Choroid plexus epithelial cell (primary cell): ENCODE data around the gene GPR32.
"Not testable (repeated sequence)": the region's sequence is repeated elsewhere in the genome, so short reads cannot be mapped to it uniquely, and the experiment has no call there.

Experiments
- DNase-seq: peaks from one replicate; pipeline ENCODE4 v3.0.0-alpha.2; 2010; ENCODE audit warnings: low read depth
- H3K4me3 ChIP-seq: 2 replicates; pipeline ENCODE4 v1.5.1; 2011; ENCODE audit warnings: low read depth, mild to moderate bottlenecking, control low read depth, low read length, moderate library complexity
- CTCF ChIP-seq: conservative IDR thresholded peaks from 2 replicates; pipeline ENCODE4 v1.5.1; 2011; ENCODE audit warnings: low read depth, mild to moderate bottlenecking, control low read depth, inconsistent platforms, low read length, moderate library complexity

The GPR32 gene

DNA sequence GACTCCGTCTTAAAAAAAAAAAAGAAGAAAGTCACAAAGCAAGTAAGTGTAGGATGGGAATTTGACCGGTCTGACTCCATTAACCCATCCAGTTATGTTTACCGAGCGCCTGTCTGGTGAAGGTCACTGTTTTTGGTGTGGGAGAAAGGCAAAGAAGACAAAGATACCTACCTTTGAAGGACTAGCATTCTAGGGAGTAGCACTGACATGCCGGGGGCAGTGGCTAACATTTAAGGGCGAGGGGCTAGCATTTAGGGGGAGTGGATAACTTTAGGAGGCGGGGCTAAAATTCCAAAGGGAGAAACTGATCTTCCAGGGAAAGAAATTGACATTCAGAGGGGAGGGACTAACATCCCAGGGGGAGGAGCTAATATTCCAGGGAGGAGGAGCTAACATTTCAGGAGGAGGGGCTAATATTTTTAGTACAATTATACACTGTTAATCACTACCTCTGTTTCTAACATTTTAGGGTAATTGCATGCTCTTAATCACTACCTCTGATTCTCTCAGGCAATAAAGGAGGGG lies 8.7 kb downstream of the GPR32 start:
- no peak overlapping the region for H3K4me3 ChIP-seq
- DNase-seq = no peak
- TF ChIP-seq CTCF = no peak

GRCh38 chr19:50779504-50780457 lies 9.5 kb downstream of the GPR32 start:
- TF ChIP-seq CTCF = no peak
- H3K4me3 ChIP-seq = no peak overlapping the region
- DNase-seq = no peak

- no peak for TF ChIP-seq CTCF
- H3K4me3 ChIP-seq = no peak overlapping the region
- DNase-seq = no peak
Observed at GRCh38 chr19:50780753-50781435, 10.6 kb downstream of the GPR32 start.

- not testable (repeated sequence) for DNase-seq, H3K4me3 ChIP-seq
Observed at GRCh38 chr19:50783848-50784152, 13.5 kb downstream of the GPR32 start.

GRCh38 chr19:50784710-50785109 lies 14.4 kb downstream of the GPR32 start:
- no peak for TF ChIP-seq CTCF
- no peak for DNase-seq
- no peak overlapping the region for H3K4me3 ChIP-seq

- TF ChIP-seq CTCF = no peak
- no peak overlapping the region for H3K4me3 ChIP-seq
- DNase-seq = no peak
Observed at GRCh38 chr19:50785329-50785728, 15.1 kb downstream of the GPR32 start.

DNA sequence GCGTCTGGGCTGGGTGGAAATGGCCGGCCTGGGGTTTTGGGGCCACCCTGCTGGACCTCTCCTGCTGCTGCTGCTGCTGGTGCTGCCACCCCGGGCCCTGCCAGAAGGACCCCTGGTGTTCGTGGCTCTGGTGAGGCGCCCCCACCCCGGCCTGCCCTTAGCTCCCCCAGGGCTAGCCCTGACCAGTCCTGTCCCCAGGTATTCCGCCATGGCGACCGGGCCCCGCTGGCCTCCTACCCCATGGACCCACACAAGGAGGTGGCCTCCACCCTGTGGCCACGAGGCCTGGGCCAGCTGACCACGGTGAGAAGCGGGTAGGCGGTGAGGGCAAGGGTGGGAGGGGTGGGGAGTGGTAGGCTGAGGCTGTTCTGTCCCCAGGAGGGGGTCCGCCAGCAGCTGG lies 20.1 kb downstream of the GPR32 start, which contains the start of gene ACP4:
TSS of gene ACP4 (plus strand) at position 20 of the 400 bp plus-strand sequence. CDS start at position 20, 0 bp downstream.
- no peak within 1 kb of the TSS for H3K4me3 ChIP-seq
- no peak for DNase-seq
- no peak for TF ChIP-seq CTCF
